ENCODE results near the gene MBD2.

Gene MBD2

DNA sequence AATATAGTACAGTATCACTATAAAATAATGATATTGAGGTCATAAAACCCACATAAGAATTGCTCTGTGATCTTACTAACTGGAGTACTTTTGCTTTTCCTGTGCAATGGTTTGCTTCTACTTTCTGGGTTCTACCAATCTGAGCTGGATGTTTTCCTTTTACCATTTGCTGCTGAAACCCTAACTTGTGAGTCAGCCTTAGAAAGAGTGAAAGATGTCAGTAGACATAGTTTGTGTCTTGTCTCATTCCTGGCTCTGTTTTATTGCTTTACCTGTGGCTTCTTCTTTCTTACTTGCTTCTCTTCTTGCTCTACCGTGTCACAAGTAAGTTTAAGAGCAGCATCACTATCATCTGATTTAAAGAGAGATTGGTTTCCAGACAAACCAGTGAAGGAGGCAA, 61.0 kb downstream of the MBD2 start:
- Mint-ChIP-seq H3K27ac (peak overlapping the region; percentile 20), H3K36me3 (peaks cover 53% of the 10 kb centered on the region), H3K4me1 (no peaks in the 10 kb centered on the region), H3K9me3 (no peaks in the 10 kb centered on the region), H3K4me3 (no peak overlapping the region), H3K27me3 (no peaks in the 10 kb centered on the region)
- CTCF ChIA-PET = interaction anchor here (2.4 kb wide), 1 partner anchor 107 kb away, joined by 7 read pairs; no protein-coding TSS in a partner anchor
- no peak for DNase-seq

DNA sequence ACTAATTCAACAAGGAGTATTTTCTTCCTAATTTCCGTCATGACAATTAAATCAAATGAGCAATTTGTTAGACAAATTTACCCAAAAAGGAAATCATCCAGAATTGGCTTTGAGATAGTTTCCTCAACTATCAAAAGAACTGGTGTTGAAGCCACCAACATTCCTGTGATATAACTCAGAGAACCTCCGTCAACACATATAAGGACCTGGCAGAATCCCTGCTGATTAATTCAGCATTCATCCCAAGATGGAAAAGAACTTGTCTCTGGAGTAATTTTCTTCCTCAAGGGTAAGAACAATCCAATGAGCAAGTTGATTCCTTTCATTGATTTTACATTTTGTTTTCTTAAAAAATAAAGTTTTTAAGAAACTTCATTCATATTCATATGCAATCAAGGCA, 62.0 kb downstream of the MBD2 start:
- Mint-ChIP-seq H3K36me3 (peaks cover 63% of the 10 kb centered on the region), H3K27ac (no peak overlapping the region)
- CTCF ChIA-PET = no interaction called here

GRCh38 chr18:54161267-54161666, 63.2 kb downstream of the MBD2 start:
- CTCF ChIA-PET = no interaction called here
- H3K4me3 Mint-ChIP-seq = no peak overlapping the region
- no peaks in the 10 kb centered on the region for H3K27me3 Mint-ChIP-seq
- no peaks in the 10 kb centered on the region for H3K4me1 Mint-ChIP-seq
- peaks cover 62% of the 10 kb centered on the region for H3K36me3 Mint-ChIP-seq
- H3K9me3 Mint-ChIP-seq = no peaks in the 10 kb centered on the region
- no peak overlapping the region for H3K27ac Mint-ChIP-seq
- no peak for DNase-seq

More for the DNA sequence above, 62.0 kb downstream of the MBD2 start:
- H3K4me1 Mint-ChIP-seq = no peaks in the 10 kb centered on the region
- no peaks in the 10 kb centered on the region for H3K27me3 Mint-ChIP-seq
- H3K9me3 Mint-ChIP-seq = no peaks in the 10 kb centered on the region
- no peak for DNase-seq
- no peak overlapping the region for H3K4me3 Mint-ChIP-seq

DNA sequence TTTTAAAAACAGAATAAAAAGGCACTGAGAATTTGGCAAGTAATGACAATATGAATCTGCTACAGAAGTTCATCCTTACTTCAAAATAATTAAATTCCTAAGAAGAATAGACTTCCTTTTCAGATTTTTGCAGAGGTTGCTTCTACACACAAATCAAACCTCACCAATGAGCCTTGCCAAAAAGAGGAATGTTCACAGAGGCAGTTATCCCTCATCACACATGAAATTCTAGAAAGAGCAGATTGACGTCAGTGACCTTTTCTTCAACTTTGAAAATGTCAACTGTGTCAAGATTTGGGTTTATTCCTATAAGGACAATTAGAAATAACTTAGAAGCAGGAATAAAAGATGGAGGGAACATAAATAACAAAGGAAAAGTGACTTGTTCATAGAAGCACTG, 64.6 kb downstream of the MBD2 start:
- Mint-ChIP-seq H3K36me3 (peaks cover 66% of the 10 kb centered on the region), H3K27me3 (no peaks in the 10 kb centered on the region), H3K4me1 (no peaks in the 10 kb centered on the region), H3K9me3 (no peaks in the 10 kb centered on the region), H3K4me3 (no peak overlapping the region), H3K27ac (no peak overlapping the region)
- DNase-seq = no peak
- CTCF ChIA-PET = no interaction called here

DNA sequence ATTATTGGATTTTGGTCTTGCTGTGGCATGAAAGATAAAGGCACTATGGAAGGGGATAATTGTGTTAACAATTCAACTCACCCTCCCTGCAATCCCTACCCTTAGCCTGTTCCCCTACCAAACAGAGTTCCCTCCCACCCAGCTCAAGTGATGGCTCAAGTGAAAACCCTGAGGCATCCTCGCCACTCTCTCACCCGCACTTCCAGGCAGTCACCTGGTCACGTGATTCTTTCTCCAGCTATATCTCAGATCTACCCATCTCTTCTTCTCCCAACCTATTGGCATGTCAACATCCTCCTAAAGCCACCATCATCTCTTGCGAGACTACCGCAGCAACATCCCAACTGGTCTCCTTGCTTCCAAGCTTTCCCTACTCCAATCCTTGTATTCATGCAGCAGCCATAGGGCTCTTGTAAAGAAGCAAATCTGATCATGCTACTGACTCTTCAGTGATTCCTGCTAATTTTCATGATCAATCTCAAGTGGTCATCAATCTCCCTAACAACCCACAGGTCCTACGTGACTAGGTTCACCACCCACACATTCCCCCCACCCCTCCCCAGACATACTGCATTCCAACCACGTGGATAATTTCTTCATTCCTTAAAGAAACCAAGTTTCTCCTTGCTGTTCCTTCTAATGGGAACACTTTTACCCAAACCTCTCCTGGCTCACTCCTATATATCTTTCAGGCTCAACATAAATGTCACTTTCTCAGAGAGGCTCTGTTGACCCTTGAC, 66.7 kb downstream of the MBD2 start:
- H3K4me3 Mint-ChIP-seq = no peak overlapping the region
- no peaks in the 10 kb centered on the region for H3K27me3 Mint-ChIP-seq
- H3K36me3 Mint-ChIP-seq = peaks cover 72% of the 10 kb centered on the region
- H3K4me1 Mint-ChIP-seq = no peaks in the 10 kb centered on the region
- H3K27ac Mint-ChIP-seq = no peak overlapping the region
- CTCF ChIA-PET = no interaction called here
- no peaks in the 10 kb centered on the region for H3K9me3 Mint-ChIP-seq
- DNase-seq = no peak

DNA sequence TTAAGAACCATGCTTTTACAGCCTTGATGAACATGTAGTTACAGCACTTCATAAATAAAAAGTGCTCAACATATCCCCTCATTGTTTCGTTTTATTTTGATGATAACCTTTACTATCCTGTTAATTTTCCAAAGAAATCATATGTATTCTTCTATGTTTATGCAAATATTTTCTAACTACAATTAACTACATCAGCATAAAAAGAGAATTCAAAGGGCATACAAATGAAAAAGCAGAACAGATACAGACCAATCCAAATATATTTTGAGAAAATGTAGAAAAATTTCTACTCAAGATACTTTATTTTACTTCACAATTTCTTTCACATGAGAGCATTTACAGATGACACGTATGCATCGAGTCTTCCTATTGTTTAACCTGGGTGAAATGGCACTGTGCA, 69.1 kb downstream of the MBD2 start:
- H3K4me3 Mint-ChIP-seq = no peak overlapping the region
- CTCF ChIA-PET = no interaction called here
- H3K4me1 Mint-ChIP-seq = peaks cover 5% of the 10 kb centered on the region
- H3K36me3 Mint-ChIP-seq = peaks cover 67% of the 10 kb centered on the region
- no peak for DNase-seq
- H3K9me3 Mint-ChIP-seq = no peaks in the 10 kb centered on the region
- H3K27ac Mint-ChIP-seq = no peak overlapping the region
- no peaks in the 10 kb centered on the region for H3K27me3 Mint-ChIP-seq

DNA sequence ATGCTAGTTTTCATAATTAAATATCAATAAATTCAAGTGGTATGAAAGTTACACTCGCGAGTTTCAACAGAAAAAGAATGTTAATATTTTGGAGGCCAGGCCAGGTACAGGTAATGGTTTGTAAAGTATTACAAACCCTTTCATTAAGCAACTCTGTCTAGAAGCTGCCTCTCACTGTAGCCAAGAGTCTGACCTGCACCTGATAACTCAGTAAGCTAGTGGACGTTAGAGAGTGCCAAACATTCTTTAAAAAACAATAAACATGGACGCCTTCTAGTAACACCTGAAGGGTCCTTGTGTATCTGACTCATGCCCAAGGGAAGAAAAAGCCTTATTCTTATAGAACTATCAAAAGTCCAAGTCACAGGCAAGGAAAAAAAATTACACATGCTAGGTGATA, 70.2 kb downstream of the MBD2 start:
- Mint-ChIP-seq H3K36me3 (peaks cover 59% of the 10 kb centered on the region), H3K4me3 (no peak overlapping the region)
- CTCF ChIA-PET = no interaction called here

GRCh38 chr18:54151376-54151775, 73.1 kb downstream of the MBD2 start:
- Mint-ChIP-seq H3K27me3 (no peaks in the 10 kb centered on the region), H3K27ac (no peak overlapping the region), H3K36me3 (peaks cover 50% of the 10 kb centered on the region), H3K9me3 (no peaks in the 10 kb centered on the region), H3K4me3 (no peak overlapping the region), H3K4me1 (peaks cover 30% of the 10 kb centered on the region)
- no peak for DNase-seq
- CTCF ChIA-PET = interaction anchor here (0.7 to 0.8 kb wide), 2 partner anchors 68 to 120 kb away, joined by 3 read pairs; no protein-coding TSS in a partner anchor

More for the DNA sequence above, 70.2 kb downstream of the MBD2 start:
- Mint-ChIP-seq H3K27ac (no peak overlapping the region), H3K27me3 (no peaks in the 10 kb centered on the region), H3K4me1 (peaks cover 11% of the 10 kb centered on the region), H3K9me3 (no peaks in the 10 kb centered on the region)
- DNase-seq = no peak

GRCh38 chr18:54150226-54150625, 74.2 kb downstream of the MBD2 start:
- H3K4me1 Mint-ChIP-seq = peaks cover 30% of the 10 kb centered on the region
- DNase-seq = no peak
- H3K4me3 Mint-ChIP-seq = no peak overlapping the region
- no peak overlapping the region for H3K27ac Mint-ChIP-seq
- CTCF ChIA-PET = no interaction called here
- H3K9me3 Mint-ChIP-seq = no peaks in the 10 kb centered on the region
- H3K27me3 Mint-ChIP-seq = no peaks in the 10 kb centered on the region
- peaks cover 48% of the 10 kb centered on the region for H3K36me3 Mint-ChIP-seq

DNA sequence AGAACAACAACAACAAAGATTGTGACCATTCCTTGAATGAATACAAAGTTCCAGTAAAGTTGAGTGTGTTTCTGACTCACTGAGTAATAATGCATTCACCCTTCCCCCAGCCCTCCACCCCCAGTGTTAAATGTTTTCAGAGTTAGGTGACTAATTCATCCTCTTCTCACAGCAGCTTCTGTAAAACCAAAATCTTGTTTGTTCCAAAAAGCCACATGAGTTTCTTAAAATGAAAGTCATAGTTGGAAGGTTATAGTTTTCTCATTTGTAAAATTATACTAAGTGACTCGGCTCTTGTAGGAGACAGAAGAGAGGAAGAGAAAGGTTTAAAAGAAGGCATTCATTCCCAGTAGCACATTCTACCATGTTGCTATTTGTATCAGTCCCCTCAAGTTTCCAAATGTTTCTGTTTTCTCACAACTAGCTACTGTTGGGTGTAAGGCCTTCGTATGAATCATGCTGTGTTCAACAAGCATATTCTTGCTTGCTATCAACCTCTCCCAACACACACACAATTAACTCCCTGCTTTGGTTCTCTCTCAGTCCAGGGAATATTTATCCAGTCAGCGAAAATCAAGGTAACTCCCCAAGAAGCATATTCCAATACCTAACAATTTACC, 75.3 kb downstream of the MBD2 start:
- CTCF ChIA-PET = interaction anchor here (1.0 kb wide), 1 partner anchor 53 kb away, joined by 3 read pairs; no protein-coding TSS in a partner anchor
- no peaks in the 10 kb centered on the region for H3K27me3 Mint-ChIP-seq
- no peak overlapping the region for H3K4me3 Mint-ChIP-seq
- peaks cover 30% of the 10 kb centered on the region for H3K4me1 Mint-ChIP-seq
- no peaks in the 10 kb centered on the region for H3K9me3 Mint-ChIP-seq
- H3K36me3 Mint-ChIP-seq = peaks cover 40% of the 10 kb centered on the region
- DNase-seq = peak; percentile 41
- peak overlapping the region; percentile 85 for H3K27ac Mint-ChIP-seq

GRCh38 chr18:54148678-54149077, 75.8 kb downstream of the MBD2 start:
- H3K4me3 Mint-ChIP-seq = no peak overlapping the region
- no peaks in the 10 kb centered on the region for H3K27me3 Mint-ChIP-seq
- DNase-seq = no peak
- H3K4me1 Mint-ChIP-seq = peaks cover 30% of the 10 kb centered on the region
- H3K9me3 Mint-ChIP-seq = peaks cover under 1% of the 10 kb centered on the region
- peaks cover 35% of the 10 kb centered on the region for H3K36me3 Mint-ChIP-seq
- H3K27ac Mint-ChIP-seq = peak overlapping the region; percentile 85
- CTCF ChIA-PET = interaction anchor here (0.6 to 1.0 kb wide), 2 partner anchors 15 to 53 kb away, joined by 3 read pairs; no protein-coding TSS in a partner anchor

DNA sequence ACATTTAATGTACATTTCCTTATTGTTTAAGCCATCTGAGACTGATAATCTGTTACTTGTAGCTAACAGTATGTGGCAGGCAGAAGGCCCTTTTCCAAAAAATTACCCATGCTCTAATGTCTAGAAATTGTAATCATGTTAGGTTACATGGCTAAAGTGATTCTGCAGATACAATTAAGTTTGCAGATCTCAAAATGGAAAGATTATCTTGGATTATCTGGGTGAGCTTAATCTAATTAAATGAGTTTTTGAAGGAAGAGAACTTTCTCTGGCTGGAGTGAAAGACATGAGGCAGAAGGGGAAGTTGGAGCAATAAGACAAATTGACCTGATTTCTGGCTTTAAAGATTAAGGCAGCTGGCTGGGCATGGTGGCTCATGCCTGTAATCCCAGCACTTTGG, 76.3 kb downstream of the MBD2 start:
- CTCF ChIA-PET = interaction anchor here (0.6 to 1.0 kb wide), 3 partner anchors 15 to 54 kb away, joined by 3 to 4 read pairs (median 3); no protein-coding TSS in a partner anchor
- H3K27me3 Mint-ChIP-seq = no peaks in the 10 kb centered on the region
- H3K4me3 Mint-ChIP-seq = no peak overlapping the region
- no peak for DNase-seq
- peaks cover 5% of the 10 kb centered on the region for H3K9me3 Mint-ChIP-seq
- H3K27ac Mint-ChIP-seq = no peak overlapping the region
- H3K36me3 Mint-ChIP-seq = peaks cover 31% of the 10 kb centered on the region
- H3K4me1 Mint-ChIP-seq = peaks cover 30% of the 10 kb centered on the region

DNA sequence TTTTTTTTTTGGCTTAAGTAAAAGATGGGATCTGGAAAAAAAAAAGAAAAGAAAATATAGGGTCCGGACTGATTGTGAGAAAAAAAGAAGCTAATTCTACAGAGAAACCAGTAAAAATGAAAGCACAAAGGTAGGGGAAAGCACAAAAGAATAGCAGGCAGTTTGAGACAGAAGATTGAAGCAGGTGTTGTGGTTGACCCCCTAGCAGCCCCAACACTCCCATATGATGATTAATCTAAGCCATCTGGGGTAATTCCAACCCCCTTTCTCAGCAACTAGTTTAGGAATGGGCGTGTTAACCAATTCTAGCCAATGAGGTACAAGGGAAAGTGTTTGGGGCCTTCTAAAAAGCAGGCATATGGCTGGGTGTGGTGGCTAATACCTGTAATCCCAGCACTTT, 77.0 kb downstream of the MBD2 start:
- CTCF ChIA-PET = no interaction called here
- Mint-ChIP-seq H3K27me3 (no peaks in the 10 kb centered on the region), H3K4me3 (no peak overlapping the region), H3K27ac (no peak overlapping the region), H3K9me3 (peaks cover 5% of the 10 kb centered on the region), H3K4me1 (peaks cover 30% of the 10 kb centered on the region), H3K36me3 (peaks cover 24% of the 10 kb centered on the region)
- no peak for DNase-seq

DNA sequence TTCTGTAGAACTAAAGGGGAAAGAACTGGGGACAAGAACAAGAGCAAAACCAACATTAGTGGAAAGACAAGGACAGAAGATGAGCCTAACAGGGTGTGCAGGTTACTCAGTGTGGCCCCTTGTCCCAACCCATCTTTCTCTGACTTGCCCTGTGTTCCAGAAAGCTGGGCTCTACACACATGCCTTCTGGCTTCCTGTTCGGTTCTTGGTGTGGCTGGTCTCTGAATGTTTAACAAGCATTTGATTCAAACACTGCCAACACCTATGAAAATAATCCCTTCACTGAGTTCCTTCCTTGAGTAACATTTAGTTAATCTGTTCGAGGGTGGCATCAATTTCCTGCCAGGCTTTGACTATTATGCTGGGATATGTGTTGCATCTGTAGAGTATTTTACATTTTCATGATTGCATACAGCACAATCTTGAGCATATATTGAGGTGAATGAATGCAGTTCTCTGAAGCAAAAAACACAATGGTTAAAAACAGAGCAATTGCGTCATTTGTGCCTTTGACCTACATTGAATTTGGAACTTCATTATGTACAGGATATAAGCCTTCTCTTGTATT, 83.3 kb downstream of the MBD2 start:
- peaks cover 20% of the 10 kb centered on the region for H3K36me3 Mint-ChIP-seq
- H3K4me1 Mint-ChIP-seq = no peaks in the 10 kb centered on the region
- H3K9me3 Mint-ChIP-seq = peaks cover 16% of the 10 kb centered on the region
- CTCF ChIA-PET = no interaction called here
- DNase-seq = no peak
- H3K4me3 Mint-ChIP-seq = no peak overlapping the region
- H3K27me3 Mint-ChIP-seq = no peaks in the 10 kb centered on the region
- no peak overlapping the region for H3K27ac Mint-ChIP-seq

GRCh38 chr18:54140641-54141040, 83.8 kb downstream of the MBD2 start:
- Mint-ChIP-seq H3K36me3 (peaks cover 20% of the 10 kb centered on the region), H3K27me3 (no peaks in the 10 kb centered on the region), H3K27ac (no peak overlapping the region), H3K4me3 (no peak overlapping the region), H3K9me3 (peaks cover 16% of the 10 kb centered on the region), H3K4me1 (no peaks in the 10 kb centered on the region)
- CTCF ChIA-PET = no interaction called here
- DNase-seq = no peak
